ENCODE results near the gene PRR7.

PRR7 gene

DNA sequence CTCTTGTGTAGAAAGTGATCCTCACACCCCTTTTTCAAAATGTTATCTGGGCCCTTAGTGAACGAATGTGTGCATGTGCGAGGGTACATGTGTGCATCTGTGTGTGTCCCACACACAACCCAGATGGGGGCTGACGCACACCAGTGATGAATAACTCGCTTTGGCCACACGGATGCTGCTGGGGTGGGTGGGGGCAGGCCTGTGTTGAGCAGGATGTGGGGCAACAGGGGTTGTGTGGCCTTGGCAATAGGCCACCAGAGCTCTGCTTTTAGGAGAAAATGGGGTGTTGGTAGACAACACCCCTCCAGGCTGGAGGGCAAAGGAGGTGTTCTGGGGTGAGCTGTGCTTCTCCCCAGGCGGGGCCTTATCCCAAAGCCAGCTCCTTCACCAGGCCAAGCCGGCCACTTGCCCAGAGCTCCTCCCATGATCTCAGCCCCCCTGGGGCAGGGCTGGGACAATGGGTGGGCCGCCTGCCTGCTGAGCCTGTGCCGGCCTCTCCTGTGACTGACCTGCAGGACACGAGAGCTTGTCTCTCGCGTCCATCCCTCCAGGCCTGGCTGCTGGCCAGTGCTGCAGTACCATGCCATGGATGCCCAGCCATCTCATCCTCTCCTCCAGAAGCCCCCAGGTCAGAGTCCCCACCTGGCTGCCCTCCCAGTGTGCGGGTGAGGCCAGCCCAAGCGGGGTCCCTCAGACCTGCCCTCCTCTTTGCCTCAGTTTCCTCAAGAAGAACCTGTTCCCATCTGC, 25.2 kb downstream of the PRR7 start:
- H4K20me1 ChIP-seq = peaks cover 11 to 60% (median 55%) of the 10 kb centered on the region in 11 experiments; a peak in 21 of 22 replicates
- H3K9ac ChIP-seq = peak overlapping the region; percentile 17 to 100 (median 97); a peak in 21 of 22 replicates
- peaks cover 60 to 68% (median 64%) of the 10 kb centered on the region in 10 experiments for H3K4me1 ChIP-seq
- H3K9me3 ChIP-seq (replicated peaks in 1 of 11) = peaks cover 0 to 10% (median 3%) of the 10 kb centered on the region in 11 experiments; a peak in 13 of 22 replicates
- peak overlapping the region in 9 of 11 experiments; percentile 78 to 99 (median 98); a peak in 19 of 22 replicates for H3K27ac ChIP-seq
- peak overlapping the region; percentile 94 to 100 (median 99) for H3K4me2 ChIP-seq
- H3K27me3 ChIP-seq = no peaks in the 10 kb centered on the region
- peak overlapping the region; percentile 63 to 92 (median 78) for H3K4me3 ChIP-seq
- peaks cover 9 to 56% (median 51%) of the 10 kb centered on the region in 11 experiments for H3K36me3 ChIP-seq
- no peak; a peak in 1 of 22 replicates for TF ChIP-seq Cebpa-rat (IDR thresholded peaks at IDR 0.05)

DNA sequence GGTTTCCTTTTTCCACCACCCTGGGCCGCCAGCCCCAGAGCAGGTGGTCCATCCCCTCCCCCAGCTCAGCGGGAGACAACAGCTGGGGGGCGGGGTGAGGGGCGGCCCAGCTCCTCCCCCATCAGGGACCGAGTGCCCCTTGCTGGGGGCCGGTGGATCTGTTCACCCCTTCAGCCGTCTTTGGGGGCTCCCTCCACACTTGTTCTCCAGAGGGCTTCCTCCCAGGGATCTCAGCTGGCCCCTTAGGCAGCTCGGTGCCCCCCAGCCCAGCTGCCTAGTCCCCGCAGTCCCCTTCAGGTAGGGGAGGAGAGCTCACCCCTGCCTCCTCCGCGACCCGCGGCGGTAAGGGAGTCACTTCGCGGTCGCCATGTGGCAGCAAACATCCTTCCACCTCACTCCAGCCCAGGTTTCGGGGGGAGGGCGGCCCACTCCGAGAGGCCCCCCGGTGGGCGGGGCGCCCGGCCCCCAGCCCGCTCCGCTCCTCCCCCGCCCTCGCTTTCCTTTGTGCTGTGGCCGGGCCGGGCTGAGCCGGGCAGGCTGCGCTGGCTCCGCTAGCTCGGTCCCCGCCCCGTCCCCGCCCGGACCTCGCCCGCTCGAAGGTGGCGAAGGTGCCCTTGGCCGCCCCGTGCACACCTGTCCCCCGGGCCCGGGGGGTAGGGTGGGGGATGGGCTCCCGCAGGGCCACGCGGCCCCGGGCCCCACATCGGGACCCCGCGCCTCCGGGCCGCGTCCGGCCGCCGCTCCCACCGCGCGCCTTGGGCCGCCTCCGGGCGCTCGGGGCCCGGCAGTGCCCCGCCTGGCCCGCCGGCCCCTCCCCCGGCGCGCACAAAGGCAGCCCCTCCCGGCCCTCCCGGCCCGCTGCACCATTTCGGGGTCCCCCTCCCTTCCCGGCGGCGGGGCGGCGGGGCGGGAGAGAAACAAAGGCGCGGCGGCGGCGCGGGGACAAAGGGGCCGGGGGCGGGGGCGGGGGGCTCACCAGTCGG, 26.1 kb downstream of the PRR7 start:
- Histone ChIP-seq H3K4me1 (peaks cover 68 to 77% (median 73%) of the 10 kb centered on the region in 10 experiments), H3K9ac (peak overlapping the region; percentile 82 to 100 (median 97)), H3K9me3 (replicated peaks in 1 of 11) (no peaks in the 10 kb centered on the region; a peak in 1 of 22 replicates), H4K20me1 (peaks cover 11 to 61% (median 49%) of the 10 kb centered on the region in 11 experiments; a peak in 21 of 22 replicates), H3K4me3 (peak overlapping the region; percentile 63 to 92 (median 78)), H3K36me3 (peaks cover 0 to 46% (median 41%) of the 10 kb centered on the region in 11 experiments; a peak in 21 of 22 replicates), H3K4me2 (peak overlapping the region; percentile 94 to 100 (median 99)), H3K27me3 (no peaks in the 10 kb centered on the region), H3K27ac (peak overlapping the region; percentile 16 to 99 (median 97); a peak in 21 of 22 replicates)
- TF ChIP-seq Cebpa-rat (IDR thresholded peaks at IDR 0.05) = no peak

DNA sequence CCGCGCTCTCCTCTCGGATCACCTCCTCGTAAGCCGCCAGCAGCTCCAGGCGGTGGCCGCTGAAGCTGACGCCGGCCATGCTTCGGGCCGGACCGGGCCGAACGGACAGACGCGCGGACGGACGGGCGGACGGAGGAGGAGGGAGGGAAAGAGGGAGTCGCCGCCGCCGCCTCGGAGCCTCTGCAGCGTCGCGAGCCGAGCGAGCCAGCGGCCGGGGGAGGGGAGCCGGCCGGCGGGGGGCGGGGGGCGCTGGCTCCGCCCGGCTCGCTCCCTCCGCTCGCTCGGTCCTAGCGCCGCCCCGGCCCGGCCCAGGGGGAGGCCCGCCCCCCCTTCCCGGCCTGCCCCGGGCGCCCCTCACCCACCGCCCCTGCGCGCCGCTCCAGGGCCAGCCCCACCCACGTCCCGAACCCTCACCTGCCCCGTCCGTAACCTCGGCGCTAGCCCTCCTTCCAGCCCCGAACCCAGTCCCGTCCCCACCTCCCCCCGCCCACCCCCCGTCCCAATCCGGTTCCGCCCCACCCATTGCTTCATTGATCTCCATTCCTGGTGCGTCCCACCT, 26.9 kb downstream of the PRR7 start, which contains the start of gene DBN1:
Gene DBN1 (minus strand): TSS at position 192 of the 559 bp plus-strand sequence. CDS start 113 bp downstream, at position 79.
- Histone ChIP-seq H3K27ac (peak within 1 kb of the TSS; percentile 16 to 99 (median 97); a peak in 21 of 22 replicates), H3K36me3 (peaks cover 0 to 38% (median 34%) of the 10 kb centered on the region in 11 experiments; a peak in 20 of 22 replicates), H4K20me1 (peaks cover 11 to 61% (median 42%) of the 10 kb centered on the region in 11 experiments; a peak in 21 of 22 replicates), H3K9ac (peak within 1 kb of the TSS; percentile 82 to 100 (median 97)), H3K27me3 (no peaks in the 10 kb centered on the region), H3K4me1 (peaks cover 76 to 85% (median 81%) of the 10 kb centered on the region in 10 experiments), H3K9me3 (replicated peaks in 1 of 11) (no peaks in the 10 kb centered on the region), H3K4me3 (peak within 1 kb of the TSS; percentile 63 to 92 (median 78)), H3K4me2 (peak within 1 kb of the TSS; percentile 94 to 100 (median 99))
- TF ChIP-seq Cebpa-rat (IDR thresholded peaks at IDR 0.05) = no peak

DNA sequence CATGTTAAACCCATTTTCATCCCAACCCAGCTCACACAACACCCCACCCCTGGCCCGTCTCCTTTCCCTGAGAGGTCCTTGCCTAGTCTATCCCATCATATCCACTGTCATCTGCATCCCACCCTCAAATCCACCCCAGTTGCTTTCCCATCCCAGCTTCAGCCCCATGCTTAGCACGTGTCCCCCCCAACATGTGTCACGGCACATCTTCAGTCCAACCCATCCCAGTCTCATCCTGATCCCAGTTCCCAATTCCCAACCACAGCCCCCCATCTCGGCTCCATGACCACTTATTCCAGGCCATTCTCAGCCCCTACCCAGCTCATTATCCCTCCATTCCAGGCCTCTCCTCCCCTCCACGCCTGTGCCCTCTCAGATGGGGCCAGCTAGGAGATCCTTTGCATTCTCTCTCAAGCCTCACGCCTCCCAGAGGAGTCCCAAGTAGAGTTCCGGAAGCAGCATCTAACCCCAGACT, 27.4 kb downstream of the PRR7 start:
- Histone ChIP-seq H3K9me3 (replicated peaks in 1 of 11) (no peaks in the 10 kb centered on the region), H3K36me3 (peaks cover 0 to 33% (median 28%) of the 10 kb centered on the region in 11 experiments; a peak in 18 of 22 replicates), H3K4me3 (peak overlapping the region in 7 of 10 experiments; percentile 10 to 43 (median 34); a peak in 8 of 20 replicates), H3K4me1 (peaks cover 81 to 88% (median 85%) of the 10 kb centered on the region in 10 experiments), H3K27ac (peak overlapping the region in 8 of 11 experiments; percentile 20 to 60 (median 40); a peak in 11 of 22 replicates), H4K20me1 (peaks cover 13 to 61% (median 37%) of the 10 kb centered on the region in 11 experiments; a peak in 21 of 22 replicates), H3K9ac (peak overlapping the region in 8 of 11 experiments; percentile 7 to 99 (median 42); a peak in 11 of 22 replicates), H3K27me3 (no peaks in the 10 kb centered on the region), H3K4me2 (peak overlapping the region; percentile 73 to 88 (median 83))
- no peak for TF ChIP-seq Cebpa-rat (IDR thresholded peaks at IDR 0.05)

DNA sequence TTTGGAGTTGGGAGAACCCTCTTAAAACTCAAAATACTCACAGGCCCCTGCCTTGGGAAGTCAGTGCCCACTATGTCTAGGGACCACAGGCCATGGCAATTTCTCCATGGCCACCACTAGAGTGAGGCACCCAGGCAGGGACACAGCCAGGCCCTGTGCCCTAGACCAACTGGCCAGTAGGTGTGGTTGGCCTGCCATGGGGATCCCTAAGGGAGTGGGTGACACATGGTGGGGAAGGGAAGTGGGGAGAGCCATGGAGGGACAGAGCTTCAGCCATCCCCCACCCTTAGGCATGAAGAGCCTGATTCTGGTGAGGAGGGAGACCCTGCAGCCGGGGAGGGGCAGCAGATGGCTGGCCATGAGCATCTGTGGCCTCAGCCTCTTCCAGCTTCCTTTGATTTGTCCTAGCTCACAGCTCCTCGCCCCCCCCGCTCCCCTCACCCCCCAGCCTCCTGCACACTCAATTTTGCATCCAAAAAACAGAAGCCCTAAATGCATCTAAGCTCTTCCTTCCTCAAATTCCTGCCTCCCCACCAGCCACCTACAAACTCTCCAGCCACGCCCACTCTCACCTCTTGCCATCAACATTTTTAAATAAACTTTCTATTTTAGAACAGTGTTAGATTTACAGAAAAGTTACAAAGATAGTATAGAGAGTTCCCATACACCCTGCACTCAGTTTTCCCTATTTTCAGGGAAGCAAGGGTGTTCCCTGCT, 28.4 kb downstream of the PRR7 start:
- Histone ChIP-seq H4K20me1 (peaks cover 8 to 61% (median 28%) of the 10 kb centered on the region in 11 experiments; a peak in 21 of 22 replicates), H3K4me2 (peak overlapping the region; percentile 73 to 88 (median 83)), H3K4me1 (peaks cover 83 to 88% (median 86%) of the 10 kb centered on the region in 10 experiments), H3K27ac (peak overlapping the region in 8 of 11 experiments; percentile 5 to 60 (median 40); a peak in 11 of 22 replicates), H3K9ac (peak overlapping the region in 8 of 11 experiments; percentile 6 to 99 (median 42); a peak in 9 of 22 replicates), H3K27me3 (no peaks in the 10 kb centered on the region), H3K9me3 (replicated peaks in 1 of 11) (no peaks in the 10 kb centered on the region), H3K4me3 (peak overlapping the region in 4 of 10 experiments; percentile 10 to 43 (median 32); a peak in 2 of 20 replicates), H3K36me3 (peaks cover 0 to 24% (median 19%) of the 10 kb centered on the region in 11 experiments; a peak in 14 of 22 replicates)
- no peak for TF ChIP-seq Cebpa-rat (IDR thresholded peaks at IDR 0.05)

DNA sequence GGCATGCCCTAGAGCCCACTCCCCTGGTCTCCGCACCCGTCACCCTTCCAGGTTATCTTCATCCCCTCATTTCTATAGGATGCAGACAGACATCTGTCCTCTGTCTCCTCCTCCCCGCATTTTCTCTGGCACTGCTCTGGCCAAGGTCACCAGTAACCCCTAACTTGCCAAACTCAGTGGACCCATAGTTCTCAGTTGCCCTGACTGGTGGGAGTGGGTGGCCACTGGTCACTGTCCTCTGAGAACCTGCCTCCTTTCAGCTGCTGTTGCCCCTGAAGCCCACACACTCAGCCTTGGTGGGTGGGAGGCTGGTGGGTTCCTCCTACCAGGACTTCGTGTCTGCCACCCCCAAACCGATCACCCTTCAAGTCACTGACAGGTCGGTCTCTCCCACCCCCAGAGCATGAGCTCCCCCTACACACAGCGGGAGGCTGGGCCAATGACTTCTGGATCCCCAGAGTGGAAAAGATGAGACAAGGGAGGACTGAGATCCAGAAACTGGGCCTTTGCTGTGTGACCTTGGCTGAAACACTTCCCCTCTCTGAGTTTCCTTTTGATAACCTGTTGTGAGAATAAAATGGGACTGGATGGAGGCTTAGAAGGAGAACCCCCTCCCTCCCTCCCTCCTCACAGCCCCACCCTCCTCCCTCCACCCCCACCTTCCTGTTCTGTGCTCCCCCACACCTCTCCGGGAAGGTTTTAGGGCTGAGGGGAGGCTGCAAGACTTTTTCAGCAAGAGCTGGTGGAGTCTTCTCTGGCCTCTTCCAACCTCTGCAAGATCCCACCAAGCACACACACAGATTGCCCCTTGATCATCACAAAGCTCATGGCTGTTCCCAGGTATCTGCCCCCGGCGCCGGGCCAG, 29.2 kb downstream of the PRR7 start:
- Histone ChIP-seq H3K4me2 (peak overlapping the region; percentile 73 to 95 (median 88); a peak in 20 of 22 replicates), H3K4me1 (peaks cover 82 to 88% (median 86%) of the 10 kb centered on the region in 10 experiments), H4K20me1 (peaks cover 6 to 60% (median 20%) of the 10 kb centered on the region in 11 experiments; a peak in 21 of 22 replicates), H3K4me3 (no peak overlapping the region), H3K36me3 (peaks cover 0 to 16% (median 12%) of the 10 kb centered on the region in 11 experiments; a peak in 12 of 22 replicates), H3K9ac (peak overlapping the region in 2 of 11 experiments; percentile 10 to 38; a peak in 3 of 22 replicates), H3K27ac (peak overlapping the region in 4 of 11 experiments; percentile 5 to 60 (median 24); a peak in 4 of 22 replicates), H3K27me3 (no peaks in the 10 kb centered on the region), H3K9me3 (replicated peaks in 1 of 11) (no peaks in the 10 kb centered on the region)
- TF ChIP-seq Cebpa-rat (IDR thresholded peaks at IDR 0.05) = no peak
